ENCODE data around the gene PPARG.
"Not testable (repeated sequence)": the region's sequence is repeated elsewhere in the genome, so short reads cannot be mapped to it uniquely, and the experiment has no call there.

Gene PPARG

DNA sequence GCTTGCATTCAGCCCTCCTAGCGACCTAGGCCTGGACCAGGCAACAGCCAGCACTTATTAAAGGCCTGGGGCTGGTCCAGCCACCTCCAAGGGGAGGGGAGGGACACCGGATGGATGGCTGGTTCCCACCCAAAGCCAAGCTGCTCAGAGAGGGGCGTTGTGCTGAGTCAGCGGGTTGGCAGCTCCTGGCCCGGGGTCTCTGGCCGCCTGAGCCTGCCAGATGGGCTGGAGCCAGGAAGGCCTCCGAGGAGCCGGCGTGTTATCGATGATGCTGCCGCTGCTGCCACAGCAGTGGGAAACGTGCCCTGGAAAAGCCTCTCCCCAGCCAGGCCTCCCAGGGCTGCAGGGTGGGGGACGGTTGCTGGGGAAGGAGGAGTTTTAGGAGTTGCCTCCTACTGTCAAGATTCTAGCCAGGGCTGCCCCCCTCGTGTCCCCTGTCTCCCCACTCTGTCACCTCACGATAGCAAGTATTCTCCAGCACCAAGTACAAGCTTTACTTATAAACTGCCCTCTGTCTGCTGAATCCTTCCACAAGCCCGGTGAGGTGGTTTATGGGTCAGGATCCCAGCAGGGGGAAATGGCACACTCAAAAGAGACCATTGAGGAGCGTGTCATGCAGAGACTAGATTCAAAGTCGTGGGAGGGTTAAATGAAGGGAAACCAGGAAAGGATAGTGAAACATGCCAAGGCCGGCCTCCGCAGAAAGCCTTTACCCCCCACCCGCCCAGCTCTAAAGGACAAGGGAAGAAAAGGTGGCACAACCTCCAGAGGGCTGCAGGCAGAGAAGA lies 152.3 kb downstream of the PPARG start:
- no peak for DNase-seq (ENCODE audit: low read depth in 2 of 2)

DNA sequence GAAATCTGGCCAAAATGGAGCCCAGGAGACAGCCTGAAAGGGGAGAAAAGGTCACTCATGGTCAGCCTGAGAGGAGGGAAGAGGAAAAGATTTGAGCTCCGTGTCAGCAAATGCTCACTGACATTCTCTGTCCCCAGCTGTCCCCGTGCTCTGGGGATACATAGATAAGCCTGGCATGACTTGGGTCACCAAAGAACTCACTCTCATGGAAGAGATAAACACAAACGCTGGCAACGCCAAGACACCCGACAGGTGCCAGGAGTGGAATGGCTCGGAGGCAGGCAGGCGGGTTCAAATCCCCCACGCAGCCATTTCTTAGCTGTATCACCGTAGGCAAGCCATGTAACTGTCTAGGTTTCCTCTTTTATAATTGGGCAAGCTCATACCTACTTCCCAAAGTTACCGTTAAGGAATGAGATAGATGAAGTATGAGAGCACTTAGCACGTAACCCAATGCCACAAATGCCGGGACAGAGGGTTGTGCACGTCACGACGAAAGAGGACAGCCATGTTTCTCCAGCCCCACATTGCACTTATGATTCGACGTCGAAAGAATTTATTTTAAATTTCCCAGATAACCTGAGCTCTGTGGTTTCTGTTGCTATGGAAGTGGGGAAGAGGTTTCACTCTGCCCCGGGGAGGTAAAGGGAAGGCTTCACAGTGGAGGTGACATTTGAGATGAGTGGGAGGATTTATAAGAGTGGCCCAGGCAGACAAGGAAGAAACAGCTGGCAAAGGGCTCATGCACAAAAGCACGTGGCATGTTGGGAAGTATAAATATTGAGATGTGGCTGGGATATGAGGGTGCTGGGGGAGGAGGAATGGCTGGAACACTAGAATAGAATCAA lies 154.0 kb downstream of the PPARG start:
- no peak for DNase-seq (ENCODE audit: low read depth in 2 of 2)

DNA sequence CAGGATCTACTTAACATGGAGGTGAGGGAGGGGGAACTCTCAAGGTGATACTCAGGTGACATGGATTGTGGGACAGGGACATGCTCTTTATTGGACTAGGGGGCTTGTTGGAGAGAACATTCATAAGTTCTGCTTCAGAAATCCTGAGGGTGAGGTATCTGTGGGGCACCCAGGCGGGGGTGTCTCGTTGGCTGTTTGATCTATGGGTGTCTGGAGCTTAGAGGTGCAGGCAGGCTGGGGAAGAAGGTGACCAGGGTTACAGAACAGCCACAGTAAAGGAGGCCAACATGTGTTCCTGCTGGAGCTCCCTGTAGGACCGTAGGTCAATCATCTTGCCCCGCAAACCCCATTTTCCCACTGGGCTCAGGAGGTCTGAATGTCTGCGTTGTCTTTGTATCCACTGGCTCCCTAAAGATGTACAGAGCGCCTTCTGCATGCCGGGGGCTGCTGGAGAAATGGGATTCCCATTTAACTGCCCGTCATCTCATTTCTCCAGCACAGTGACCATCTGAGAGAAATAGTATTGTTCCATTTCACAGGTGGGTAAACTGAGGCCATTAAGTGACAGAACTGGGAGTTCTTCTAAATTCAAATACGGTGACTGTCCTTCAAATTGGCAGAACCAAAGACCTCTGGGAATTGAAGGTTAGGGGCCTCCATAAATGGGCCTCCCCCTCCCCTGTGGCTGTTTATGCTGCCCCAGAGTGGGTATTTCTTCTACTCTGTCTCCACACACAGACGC lies 155.1 kb downstream of the PPARG start:
- DNase-seq (ENCODE audit: low read depth in 2 of 2): no peak

DNA sequence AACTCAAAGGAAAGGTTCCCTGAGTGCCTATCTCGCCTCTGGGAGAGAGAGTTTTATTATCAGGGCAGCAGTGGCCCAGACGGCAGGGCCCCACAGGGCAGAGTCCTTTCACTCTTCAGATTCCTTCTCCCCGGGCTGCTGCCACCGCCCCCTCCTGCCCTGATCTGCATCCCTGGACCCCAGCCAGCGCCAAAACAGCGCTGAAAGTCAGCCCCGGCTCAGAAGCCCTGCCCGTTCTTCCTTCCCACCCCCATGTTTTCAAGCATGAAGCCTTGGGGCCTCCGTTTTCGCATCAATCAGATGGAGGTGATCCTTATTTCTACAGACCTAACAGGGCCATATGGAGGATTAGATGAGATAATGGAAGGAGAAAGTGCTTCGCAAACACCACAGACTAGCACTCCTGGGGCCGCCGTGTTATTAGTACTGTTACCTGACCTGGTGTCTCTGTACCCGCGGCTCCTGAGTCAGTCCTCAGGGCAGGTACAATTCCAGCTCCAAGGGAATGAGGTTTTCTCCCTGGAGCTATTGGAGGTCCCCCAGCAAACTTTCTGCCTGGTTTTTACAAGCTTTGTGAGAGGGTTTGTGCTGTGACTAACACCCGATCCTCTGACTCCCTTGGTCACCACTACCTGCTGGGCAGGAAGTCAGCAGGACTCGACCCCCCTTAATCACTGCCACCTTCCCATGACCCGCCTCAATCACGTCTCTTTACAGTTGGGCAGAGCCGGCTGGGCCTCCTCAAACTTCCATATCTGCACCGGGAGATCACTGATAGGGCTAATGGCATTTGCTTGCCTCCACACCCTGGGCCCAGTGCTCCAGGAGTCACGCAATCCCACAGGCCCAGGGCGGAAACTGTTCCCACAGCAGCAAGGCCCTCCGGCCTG lies 156.0 kb downstream of the PPARG start:
- no peak for DNase-seq (ENCODE audit: low read depth in 2 of 2)

DNA sequence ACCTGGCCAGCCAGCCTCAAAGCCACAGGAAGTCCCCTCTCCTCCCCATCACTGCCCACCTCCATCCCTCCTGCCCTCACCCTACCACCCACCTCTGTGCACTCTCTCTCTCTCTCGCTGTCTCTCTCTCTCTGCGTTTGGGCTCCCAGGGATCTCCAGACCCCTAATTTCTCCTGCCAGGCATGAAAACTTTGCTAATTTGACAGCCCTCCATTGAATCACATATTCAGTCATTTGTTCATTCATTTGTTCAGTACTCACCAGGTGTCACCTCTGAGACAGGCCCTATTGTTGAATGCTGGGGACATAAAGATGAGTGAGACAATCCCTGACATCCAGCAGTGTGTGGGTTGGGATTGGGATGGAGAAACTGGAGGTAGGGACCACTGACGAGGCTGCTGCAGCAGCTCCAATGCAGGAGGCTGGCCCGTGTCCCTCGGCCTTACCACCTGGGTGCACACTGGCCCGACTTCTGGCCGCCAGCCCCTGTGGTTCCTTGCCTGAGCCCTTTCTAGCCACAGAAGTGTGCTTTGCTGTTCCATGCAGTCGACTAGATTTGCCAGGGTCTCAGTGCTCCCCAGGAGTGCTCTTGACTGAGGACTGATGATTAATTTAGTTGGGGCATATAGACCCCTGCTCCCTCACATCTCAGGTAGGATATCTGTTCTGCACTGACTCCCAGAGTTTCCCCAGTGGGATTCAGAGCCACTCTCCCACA lies 156.8 kb downstream of the PPARG start:
- DNase-seq (ENCODE audit: low read depth in 2 of 2): no peak

DNA sequence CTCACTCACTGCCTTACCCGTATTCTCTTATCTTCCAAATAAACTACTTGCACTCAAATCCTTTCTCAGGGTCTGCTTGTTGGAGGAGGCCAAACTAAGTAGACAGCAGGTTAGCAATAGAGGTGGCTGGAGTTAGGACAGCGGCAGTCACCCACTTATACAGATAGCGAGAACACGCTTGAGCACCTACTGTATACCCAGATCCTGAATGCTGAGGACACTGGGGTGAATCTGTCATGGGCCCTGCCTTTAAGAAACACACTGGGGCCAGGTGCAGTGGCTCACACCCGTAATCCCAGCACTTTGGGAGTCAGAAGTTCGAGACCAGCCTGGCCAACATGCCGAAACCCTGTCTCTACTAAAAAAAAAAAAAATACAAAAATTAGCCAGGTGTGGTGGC lies 157.4 kb downstream of the PPARG start:
- DNase-seq (ENCODE audit: low read depth in 2 of 2): no peak

DNA sequence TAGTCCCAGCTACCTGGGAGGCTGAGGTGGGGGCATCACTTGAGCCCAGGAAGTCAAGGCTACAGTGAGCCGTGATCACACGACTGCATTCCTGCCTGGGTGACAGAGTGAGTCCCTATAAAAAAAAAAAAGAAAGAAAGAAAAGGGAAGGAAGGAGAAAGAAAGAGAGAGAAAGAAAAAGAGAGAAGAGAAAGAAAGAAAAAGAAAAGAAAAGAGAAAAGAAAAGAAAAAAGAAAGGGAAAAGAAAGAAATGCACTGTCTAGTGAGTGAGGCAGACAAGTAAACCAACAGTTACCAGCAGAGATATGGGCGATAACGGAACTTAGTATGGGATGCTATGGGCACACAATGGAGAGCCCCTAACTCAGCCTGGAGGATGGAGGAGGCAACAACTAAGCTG lies 158.2 kb downstream of the PPARG start:
- DNase-seq (ENCODE audit: low read depth in 2 of 2): no peak

DNA sequence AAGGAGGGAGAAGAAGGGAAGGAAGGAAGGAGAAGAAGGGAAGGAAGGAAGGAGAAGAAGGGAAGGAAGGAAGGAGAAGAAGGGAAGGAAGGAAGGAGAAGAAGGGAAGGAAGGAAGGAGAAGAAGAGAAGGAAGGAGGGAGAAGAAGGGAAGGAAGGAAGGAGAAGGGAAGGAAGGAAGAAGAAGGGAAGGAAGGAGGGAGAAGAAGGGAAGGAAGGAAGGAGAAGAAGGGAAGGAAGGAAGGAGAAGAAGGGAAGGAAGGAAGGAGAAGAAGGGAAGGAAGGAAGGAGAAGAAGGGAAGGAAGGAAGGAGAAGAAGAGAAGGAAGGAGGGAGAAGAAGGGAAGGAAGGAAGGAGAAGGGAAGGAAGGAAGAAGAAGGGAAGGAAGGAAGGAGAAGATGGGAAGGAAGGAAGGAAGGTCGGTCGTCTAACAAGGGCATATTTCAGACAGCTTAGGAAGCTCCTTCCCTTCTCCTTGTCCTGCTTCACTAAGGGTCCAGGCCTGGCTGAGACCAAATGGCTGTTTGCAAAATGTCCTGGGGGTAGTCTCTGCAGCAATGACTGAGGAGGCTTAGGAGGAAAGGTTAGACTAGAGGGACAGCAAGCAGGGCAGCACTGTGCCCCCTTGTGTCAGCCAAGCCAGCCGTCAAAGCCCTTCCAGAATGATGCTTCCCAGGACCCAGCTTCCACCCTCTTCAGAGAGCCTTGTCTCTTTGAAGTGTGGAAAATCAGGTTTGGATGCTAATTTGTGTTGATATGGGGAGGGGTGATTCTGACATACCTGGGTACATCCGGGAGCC lies 159.7 kb downstream of the PPARG start:
- DNase-seq (ENCODE audit: low read depth in 2 of 2): not testable (repeated sequence)

DNA sequence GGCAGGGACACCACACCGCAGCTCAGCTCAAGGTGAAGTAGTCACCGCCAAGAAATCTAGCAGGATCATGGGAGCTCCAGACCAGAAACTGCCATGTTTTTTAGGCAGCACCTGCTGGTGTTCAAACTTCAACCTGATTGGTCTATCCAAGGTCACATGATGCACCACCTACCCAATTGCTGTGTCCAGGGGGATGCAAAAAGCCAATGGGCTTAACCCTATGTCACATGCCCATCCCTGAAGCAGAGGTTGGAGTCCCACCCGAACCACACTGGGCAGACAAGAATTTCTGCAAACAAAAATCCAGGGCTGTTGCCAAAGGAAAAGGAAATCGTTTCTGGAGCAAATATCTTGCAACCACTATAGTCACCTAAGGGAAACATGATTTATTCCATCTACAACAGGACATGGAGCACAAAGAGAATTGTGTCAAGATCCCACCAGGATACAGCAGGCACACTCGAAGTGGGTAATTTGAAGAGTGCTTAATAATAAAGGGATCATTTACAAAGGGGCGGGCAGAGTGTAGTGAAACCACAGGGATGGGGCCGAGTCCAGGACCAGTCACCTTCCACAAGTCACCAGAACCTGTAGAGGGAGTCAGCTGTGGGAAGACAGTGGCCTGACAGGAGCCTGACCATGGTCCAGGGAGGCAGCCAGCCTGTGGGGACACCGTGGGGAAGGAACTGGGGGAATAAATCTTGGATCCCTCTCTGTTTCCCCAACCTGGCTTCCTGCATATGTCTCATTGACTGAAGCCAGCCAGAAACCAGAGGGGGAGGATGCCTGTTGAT lies 161.2 kb downstream of the PPARG start:
- no peak for DNase-seq (ENCODE audit: low read depth in 2 of 2)

DNA sequence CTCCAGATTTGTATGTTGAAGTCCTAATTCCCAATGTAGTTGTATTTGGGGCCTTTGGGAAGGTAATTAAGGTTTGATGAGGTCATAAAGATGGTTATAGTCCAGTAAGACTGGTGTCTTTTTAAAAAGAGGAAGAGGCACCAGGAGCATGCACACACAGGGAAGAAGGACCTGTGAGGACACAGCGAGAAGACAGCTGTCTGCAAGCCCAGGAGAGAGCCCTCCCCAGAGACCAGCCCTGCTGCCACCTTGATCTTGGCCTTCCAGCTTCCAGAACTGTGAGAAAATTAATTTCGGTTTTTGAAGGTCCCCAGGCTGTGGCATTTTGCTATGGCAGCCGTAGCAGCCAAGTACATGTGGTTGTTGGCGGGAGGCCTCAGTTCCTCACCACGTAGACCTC lies 162.6 kb downstream of the PPARG start:
- DNase-seq (ENCODE audit: low read depth in 2 of 2): no peak

DNA sequence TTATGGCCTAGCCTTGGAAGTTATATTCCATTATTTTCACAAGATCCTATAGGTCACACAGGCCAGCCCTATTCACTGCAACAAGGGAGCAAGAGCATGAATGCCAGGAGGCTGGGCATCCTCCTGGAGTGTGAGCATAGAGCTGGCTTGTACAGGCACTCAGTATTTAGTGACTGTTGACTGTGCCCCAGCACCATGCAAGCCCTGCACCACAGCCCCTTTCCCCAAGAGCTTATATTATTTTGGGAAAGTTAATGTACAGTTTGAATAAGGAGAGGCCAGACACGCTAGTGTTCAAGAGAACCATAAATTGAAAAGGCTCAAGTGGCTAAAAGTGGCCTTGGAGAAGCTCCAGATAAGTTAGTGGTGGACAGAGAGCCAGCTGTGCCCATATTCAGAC lies 163.1 kb downstream of the PPARG start:
- no peak for DNase-seq (ENCODE audit: low read depth in 2 of 2)

DNA sequence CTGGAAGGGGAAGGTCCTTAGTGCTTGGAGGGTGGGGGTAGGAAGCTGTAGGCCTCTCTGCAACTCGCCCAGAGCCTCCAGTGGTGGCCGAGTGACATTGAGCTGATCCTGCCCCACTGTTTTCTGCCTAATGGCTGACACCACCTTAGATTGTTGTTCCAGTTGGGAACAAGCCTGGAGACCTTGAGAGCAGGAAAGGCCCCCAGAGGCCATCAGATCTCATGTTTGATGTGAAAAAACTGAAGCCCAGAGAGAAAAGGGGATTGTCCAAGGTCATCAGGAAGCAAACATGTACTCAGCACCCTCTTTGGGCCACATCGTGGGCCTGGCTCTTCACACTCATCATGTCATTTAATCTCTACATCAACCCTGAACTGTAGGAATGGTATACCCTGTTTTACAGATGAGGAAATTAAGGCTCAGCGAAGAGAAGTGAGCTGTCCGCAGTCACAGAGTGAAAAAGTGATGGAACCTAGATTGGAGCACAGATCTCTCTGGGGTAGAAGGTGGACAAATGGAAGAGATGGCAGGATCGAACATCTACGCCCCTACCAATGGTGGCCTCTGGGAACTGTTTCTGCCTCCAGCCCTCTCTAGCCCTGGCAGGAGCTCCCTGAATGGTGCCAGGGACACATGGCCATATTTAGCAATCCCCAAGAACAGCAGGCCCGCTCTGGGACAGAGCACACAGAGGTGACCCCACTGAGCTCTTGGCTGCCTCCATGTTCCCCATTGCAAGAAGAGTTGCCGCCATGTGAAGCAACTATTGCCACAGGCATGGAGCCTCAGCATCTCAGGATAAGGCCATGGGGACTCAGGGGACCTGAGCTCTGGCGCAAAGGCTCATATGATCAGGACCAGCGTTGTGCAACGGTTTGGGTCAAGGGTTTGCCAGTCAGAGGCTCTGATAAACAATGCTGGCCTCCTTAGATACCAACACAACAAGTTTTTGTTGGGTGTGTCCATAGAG lies 163.8 kb downstream of the PPARG start:
- DNase-seq (ENCODE audit: low read depth in 2 of 2): no peak

DNA sequence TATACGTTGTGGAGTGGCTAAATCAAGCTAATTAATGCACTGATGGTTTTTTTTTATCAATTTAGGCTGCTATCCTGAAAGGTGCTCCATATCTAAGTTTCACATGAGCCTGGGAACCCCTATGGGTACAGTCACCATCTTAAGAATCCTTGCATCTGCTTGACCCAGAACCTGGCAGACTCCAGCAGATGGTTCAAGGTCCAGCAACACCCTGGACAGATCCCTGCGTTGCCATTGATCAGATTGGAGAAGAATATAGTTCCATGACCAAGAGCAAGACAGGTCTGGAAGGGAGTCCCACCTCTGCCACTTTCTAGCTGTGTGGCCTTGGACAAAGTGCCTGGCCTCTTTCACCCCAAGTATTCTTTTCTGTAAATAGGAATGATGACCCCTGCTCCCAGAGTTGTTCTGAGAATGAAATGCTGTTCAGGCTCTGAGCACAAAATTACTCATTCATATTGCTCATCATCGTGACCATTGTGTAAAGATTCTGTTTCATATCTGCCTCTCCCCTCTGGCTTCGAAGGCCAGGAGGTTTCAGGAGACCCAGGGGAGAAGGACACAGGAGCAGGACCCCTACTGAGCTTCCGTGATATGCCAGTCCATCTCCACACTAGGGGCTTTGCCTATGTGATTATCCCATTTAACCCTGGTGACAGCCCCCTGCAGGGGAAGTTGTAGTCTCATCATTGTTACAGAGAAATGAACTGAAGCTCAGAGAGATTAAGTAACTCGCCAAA lies 165.4 kb downstream of the PPARG start:
- DNase-seq (ENCODE audit: low read depth in 2 of 2): no peak

DNA sequence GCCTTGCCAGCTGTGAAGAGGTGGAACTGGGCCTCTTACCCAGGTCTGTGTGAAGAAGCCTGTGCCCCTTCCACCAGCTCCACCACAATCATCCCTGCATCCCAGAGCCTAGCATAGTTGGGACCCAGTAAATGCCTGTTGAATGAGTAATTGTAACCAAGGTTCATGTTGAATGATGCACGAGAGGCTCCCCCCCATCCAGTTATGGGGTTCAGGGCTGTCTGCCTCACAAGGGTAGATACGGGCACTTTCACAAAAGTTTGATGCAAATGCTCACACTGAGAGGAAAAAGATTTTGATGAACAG lies 165.9 kb downstream of the PPARG start:
- no peak for DNase-seq (ENCODE audit: low read depth in 2 of 2)

DNA sequence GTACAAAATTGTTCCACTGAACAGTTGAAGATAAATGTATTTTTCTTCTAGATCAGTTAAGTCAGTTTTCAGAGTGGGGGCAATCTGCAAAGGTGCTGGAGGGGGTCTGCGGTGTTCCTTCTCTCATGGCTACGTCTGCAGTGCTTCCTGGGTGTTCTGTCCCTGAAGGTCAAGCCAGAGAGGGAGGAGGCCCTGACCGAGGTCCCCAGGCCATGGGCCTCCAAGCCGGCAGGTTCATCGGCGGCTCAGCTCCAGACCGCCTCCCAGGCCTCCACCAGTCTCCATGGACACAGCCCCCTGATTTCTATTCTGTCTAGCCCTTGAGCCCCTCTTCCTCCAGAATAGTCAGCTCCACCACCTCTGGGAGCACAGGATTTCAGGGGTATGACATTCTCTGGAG lies 166.9 kb downstream of the PPARG start:
- DNase-seq (ENCODE audit: low read depth in 2 of 2): no peak

DNA sequence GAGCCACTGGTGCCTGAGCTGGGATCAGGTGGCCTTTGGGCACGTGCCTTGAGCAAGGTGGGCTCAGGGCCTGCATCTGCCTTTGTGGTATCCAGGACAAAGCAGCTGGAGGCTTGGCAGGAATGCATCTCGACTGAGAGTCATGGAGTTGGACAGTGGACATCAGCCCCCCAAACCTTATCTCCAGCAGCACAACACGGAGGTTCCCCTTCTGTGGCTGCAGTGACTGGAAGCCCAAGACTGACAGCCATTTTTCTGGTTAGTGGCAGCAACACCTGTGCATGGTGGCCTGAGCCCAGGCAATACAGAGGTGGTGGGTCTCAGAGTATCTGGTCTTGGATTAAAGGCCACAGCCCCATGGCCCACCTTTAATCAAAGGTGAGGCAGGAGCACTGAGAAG lies 167.6 kb downstream of the PPARG start:
- no peak for DNase-seq (ENCODE audit: low read depth in 2 of 2)

DNA sequence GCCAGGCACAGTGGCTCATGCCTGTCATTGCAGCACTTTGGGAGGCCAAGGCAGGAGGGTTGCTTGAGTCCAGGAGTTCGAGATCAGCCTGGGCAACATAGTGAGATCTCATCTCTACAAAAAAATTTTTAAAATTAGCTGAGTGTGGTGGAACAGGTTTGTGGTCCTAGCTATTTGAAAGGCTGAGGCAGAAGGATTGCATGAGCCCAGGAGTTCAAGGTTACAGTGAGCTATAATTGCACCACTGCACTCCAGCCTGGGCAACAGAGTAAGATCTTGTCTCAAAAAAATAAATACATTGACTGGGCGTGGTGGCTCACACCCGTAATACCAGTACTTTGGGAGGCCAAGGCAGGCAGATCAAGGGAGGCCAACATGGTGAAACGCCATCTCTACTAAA lies 168.5 kb downstream of the PPARG start:
- not testable (repeated sequence) for DNase-seq (ENCODE audit: low read depth in 2 of 2)
